Smooth muscle cell (in vitro differentiated cells): ENCODE data around the gene LRWD1. TPM values are rescaled to one million over a fixed set of nuclear protein-coding genes. Genes with fewer than 3 reads are reported as not detected.

Experiments
- DNase-seq: peaks from one replicate; lab custom pipeline; 2025; ENCODE audit not compliant: unreplicated experiment; lab: John Stamatoyannopoulos, UW
- H2AFZ ChIP-seq: fragments of 200-600 bp; sonication (generic); 2 replicates; pipeline ENCODE4 v1.6.0; 2016; ENCODE audit warnings: antibody characterized with exemption, low read depth, mild to moderate bottlenecking
- H3F3A ChIP-seq: fragments of 200-600 bp; sonication (generic); 2 replicates; pipeline ENCODE4 v1.6.0; 2017; ENCODE audit warnings: antibody characterized with exemption, low read depth
- H3K27ac ChIP-seq: fragments of 200-600 bp; sonication (generic); 2 replicates; pipeline ENCODE4 v1.5.1; 2016; ENCODE audit warnings: low read depth, mild to moderate bottlenecking
- H3K27me3 ChIP-seq: fragments of 200-600 bp; sonication (generic); 2 replicates; pipeline ENCODE4 v1.6.1; 2016; ENCODE audit warnings: low read depth, mild to moderate bottlenecking
- H3K36me3 ChIP-seq: fragments of 200-600 bp; sonication (generic); 2 replicates; pipeline ENCODE4 v1.5.1; 2016; ENCODE audit warnings: low read depth
- H3K4me1 ChIP-seq: fragments of 200-600 bp; sonication (generic); 2 replicates; pipeline ENCODE4 v1.5.1; 2016; ENCODE audit warnings: low read depth
- H3K4me2 ChIP-seq: fragments of 200-600 bp; sonication (generic); 2 replicates; pipeline ENCODE4 v1.6.0; 2016; ENCODE audit warnings: mild to moderate bottlenecking
- H3K4me3 ChIP-seq: fragments of 200-600 bp; sonication (generic); 2 replicates; pipeline ENCODE4 v1.5.1; 2016; ENCODE audit warnings: mild to moderate bottlenecking
- H3K79me2 ChIP-seq: fragments of 200-600 bp; sonication (generic); 2 replicates; pipeline ENCODE4 v1.6.0; 2016; ENCODE audit warnings: low read depth, mild to moderate bottlenecking
- H3K9ac ChIP-seq: fragments of 200-600 bp; sonication (generic); 2 replicates; pipeline ENCODE4 v1.6.0; 2016; ENCODE audit warnings: low read depth
- H3K9me3 ChIP-seq: fragments of 200-600 bp; sonication (generic); replicated peaks from 2 replicates; pipeline ENCODE4 v1.5.1; 2016; ENCODE audit warnings: low read depth
- H4K20me1 ChIP-seq: fragments of 200-600 bp; sonication (generic); 2 replicates; pipeline ENCODE4 v1.6.0; 2016; ENCODE audit warnings: low read depth
- WGBS: methylation state at CpG from one replicate; pipeline ENCODE4 v1.1.7; 2016; ENCODE audit warnings: low lambda C conversion rate; 5-methylcytosine and 5-hydroxymethylcytosine counted together
- polyA plus RNA-seq: library from polyadenylated mRNA; unstranded; fragments of >200 nt; fragmentation: Nextera tagmentation; extraction: Ambion mirVana; gene quantifications from 2 replicates; pipeline ENCODE4 v1.2.1, GENCODE V29; 2016
- total RNA-seq: library from RNA; depleted of rRNA; stranded (reverse); fragments of >200 nt; gene quantifications from 2 replicates; pipeline ENCODE4 v1.2.3, GENCODE V29; 2014
- TF ChIP-seq, protein P1 (sequence below): fragments of 200-600 bp; sonication (generic); IDR thresholded peaks from 2 replicates; pipeline ENCODE4 v1.5.1; 2017; ENCODE audit warnings: borderline replicate concordance, mild to moderate bottlenecking, antibody characterized with exemption; ENCODE audit not compliant: insufficient read depth, poor library complexity, severe bottlenecking

LRWD1 gene
- total and polyA plus RNA-seq, 2 experiments from 2014 or later: 13.1 to 21.2 TPM

- 86% methylated on average over 20 of the region's 20 CpGs for WGBS
Measured at GRCh38 chr7:102469972-102470825, 5.4 kb downstream of the LRWD1 start.

GRCh38 chr7:102471791-102472125 is 7.0 kb downstream of the LRWD1 start:
- Histone ChIP-seq H3K9me3 (no peaks in the 10 kb centered on the region), H3K4me1 (no peaks in the 10 kb centered on the region), H3K4me3 (no peak overlapping the region), H3K27me3 (no peaks in the 10 kb centered on the region), H3K36me3 (no peaks in the 10 kb centered on the region), H3K4me2 (no peak overlapping the region), H3F3A (no peaks in the 10 kb centered on the region), H4K20me1 (peaks cover 4% of the 10 kb centered on the region), H3K9ac (no peak overlapping the region), H2AFZ (no peak overlapping the region), H3K79me2 (no peaks in the 10 kb centered on the region), H3K27ac (no peak overlapping the region)
- TF ChIP-seq, protein P1, sequence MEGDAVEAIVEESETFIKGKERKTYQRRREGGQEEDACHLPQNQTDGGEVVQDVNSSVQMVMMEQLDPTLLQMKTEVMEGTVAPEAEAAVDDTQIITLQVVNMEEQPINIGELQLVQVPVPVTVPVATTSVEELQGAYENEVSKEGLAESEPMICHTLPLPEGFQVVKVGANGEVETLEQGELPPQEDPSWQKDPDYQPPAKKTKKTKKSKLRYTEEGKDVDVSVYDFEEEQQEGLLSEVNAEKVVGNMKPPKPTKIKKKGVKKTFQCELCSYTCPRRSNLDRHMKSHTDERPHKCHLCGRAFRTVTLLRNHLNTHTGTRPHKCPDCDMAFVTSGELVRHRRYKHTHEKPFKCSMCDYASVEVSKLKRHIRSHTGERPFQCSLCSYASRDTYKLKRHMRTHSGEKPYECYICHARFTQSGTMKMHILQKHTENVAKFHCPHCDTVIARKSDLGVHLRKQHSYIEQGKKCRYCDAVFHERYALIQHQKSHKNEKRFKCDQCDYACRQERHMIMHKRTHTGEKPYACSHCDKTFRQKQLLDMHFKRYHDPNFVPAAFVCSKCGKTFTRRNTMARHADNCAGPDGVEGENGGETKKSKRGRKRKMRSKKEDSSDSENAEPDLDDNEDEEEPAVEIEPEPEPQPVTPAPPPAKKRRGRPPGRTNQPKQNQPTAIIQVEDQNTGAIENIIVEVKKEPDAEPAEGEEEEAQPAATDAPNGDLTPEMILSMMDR: no peak
- no peak for DNase-seq
- WGBS: 92% methylated on average over 5 of the region's 6 CpGs

More at GRCh38 chr7:102469972-102470825, 5.4 kb downstream of the LRWD1 start:
- TF ChIP-seq, protein P1: no peak
- Histone ChIP-seq H3K9me3 (no peaks in the 10 kb centered on the region), H3K27ac (no peak overlapping the region), H3K4me3 (no peak overlapping the region), H3K79me2 (no peaks in the 10 kb centered on the region), H3K4me1 (no peaks in the 10 kb centered on the region), H3K9ac (no peak overlapping the region), H3F3A (no peaks in the 10 kb centered on the region), H3K36me3 (no peaks in the 10 kb centered on the region), H3K4me2 (no peak overlapping the region), H4K20me1 (peaks cover 4% of the 10 kb centered on the region), H3K27me3 (no peaks in the 10 kb centered on the region), H2AFZ (no peak overlapping the region)
- no peak for DNase-seq

- Histone ChIP-seq H2AFZ (no peak overlapping the region), H3K27me3 (no peaks in the 10 kb centered on the region), H3K79me2 (no peaks in the 10 kb centered on the region), H3K36me3 (no peaks in the 10 kb centered on the region), H3K4me3 (no peak overlapping the region), H3K4me2 (no peak overlapping the region), H3F3A (no peaks in the 10 kb centered on the region), H3K27ac (no peak overlapping the region), H3K4me1 (no peaks in the 10 kb centered on the region), H3K9ac (no peak overlapping the region), H3K9me3 (no peaks in the 10 kb centered on the region), H4K20me1 (peaks cover 4% of the 10 kb centered on the region)
- no peak for DNase-seq
- TF ChIP-seq, protein P1: no peak
- 88% methylated on average over 31 of the region's 31 CpGs for WGBS
Measured at GRCh38 chr7:102472126-102473041, 7.6 kb downstream of the LRWD1 start.
